Keratinocyte (primary cell): ENCODE measurements around the gene CFAP61. TPM values are rescaled to one million over a fixed set of nuclear protein-coding genes. Genes with fewer than 3 reads are reported as not detected.

Experiments
- DNase-seq: peaks from one replicate; pipeline ENCODE4 v3.0.0-alpha.2; 2011; ENCODE audit warnings: low read depth, missing footprints, low spot score
- FAIRE-seq: peaks from 2 replicates; lab custom pipeline; 2011; peaks lifted over from hg19 to GRCh38; lab: Jason Lieb, UNC
- H2AFZ ChIP-seq: 2 replicates; pipeline ENCODE4 v1.6.0; 2012; ENCODE audit warnings: low read length, control low read depth, inconsistent platforms; ENCODE audit not compliant: control insufficient read depth
- H3K27ac ChIP-seq: 2 replicates; pipeline ENCODE4 v1.5.1; 2011; ENCODE audit warnings: low read length; ENCODE audit not compliant: control insufficient read depth, insufficient read depth
- H3K27me3 ChIP-seq: 3 replicates; pipeline ENCODE4 v1.6.0; 2011; ENCODE audit warnings: low read length; ENCODE audit not compliant: control insufficient read depth, insufficient read depth; ENCODE audit errors: extremely low read depth
- H3K36me3 ChIP-seq, 2 experiments: 2 replicates in 1 of 2; 3 replicates in 1 of 2; pipeline ENCODE4 v1.5.1; 2011; ENCODE audit warnings: low read length in 2 of 2, mild to moderate bottlenecking in 1 of 2; ENCODE audit not compliant: control insufficient read depth in 2 of 2, insufficient read depth in 2 of 2; ENCODE audit errors: extremely low read depth in 1 of 2
- H3K4me1 ChIP-seq: 3 replicates; pipeline ENCODE4 v1.5.1; 2011; ENCODE audit warnings: low read length; ENCODE audit not compliant: control insufficient read depth, insufficient read depth; ENCODE audit errors: extremely low read depth
- H3K4me2 ChIP-seq: 3 replicates; pipeline ENCODE4 v1.6.0; 2011; ENCODE audit warnings: low read depth, low read length; ENCODE audit not compliant: control insufficient read depth, insufficient read depth; ENCODE audit errors: extremely low read depth
- H3K4me3 ChIP-seq, 3 experiments: fragments of 200-600 bp in 1 of 3; sonication (generic) in 1 of 3; 2 replicates in 2 of 3; 3 replicates in 1 of 3; pipeline ENCODE4 v1.5.1; 2011 to 2016; ENCODE audit warnings: low read length in 3 of 3, mild to moderate bottlenecking in 3 of 3, control low read depth in 2 of 3, inconsistent platforms in 1 of 3, low read depth in 1 of 3, mixed read lengths in 1 of 3, mixed run types in 1 of 3, moderate library complexity in 1 of 3; ENCODE audit not compliant: control insufficient read depth in 2 of 3, insufficient read depth in 2 of 3; ENCODE audit errors: extremely low read depth in 1 of 3
- H3K79me2 ChIP-seq: 2 replicates; pipeline ENCODE4 v1.6.0; 2012; ENCODE audit warnings: low read length; ENCODE audit not compliant: control insufficient read depth, insufficient read depth
- H3K9ac ChIP-seq: 3 replicates; pipeline ENCODE4 v1.6.0; 2011; ENCODE audit warnings: low read length; ENCODE audit not compliant: control insufficient read depth, insufficient read depth; ENCODE audit errors: extremely low read depth
- H3K9me1 ChIP-seq: 3 replicates; pipeline ENCODE4 v1.6.0; 2011; ENCODE audit warnings: low read length; ENCODE audit not compliant: control insufficient read depth, insufficient read depth; ENCODE audit errors: extremely low read depth
- H3K9me3 ChIP-seq: 2 replicates; pipeline ENCODE4 v1.5.1; 2012; ENCODE audit warnings: low read depth, low read length; ENCODE audit not compliant: control insufficient read depth
- H4K20me1 ChIP-seq: 3 replicates; pipeline ENCODE4 v1.6.0; 2011; ENCODE audit warnings: low read length; ENCODE audit not compliant: control insufficient read depth, insufficient read depth; ENCODE audit errors: extremely low read depth
- CTCF ChIP-seq, 3 experiments: IDR thresholded peaks in 1 of 3; conservative IDR thresholded peaks in 1 of 3; optimal IDR thresholded peaks in 1 of 3; 2 replicates in 2 of 3; 3 replicates in 1 of 3; pipeline versions ENCODE3 to v1.5.1; 2011; ENCODE audit warnings: low read length in 3 of 3, mild to moderate bottlenecking in 3 of 3, moderate library complexity in 2 of 3, control low read depth in 1 of 3, inconsistent platforms in 1 of 3; ENCODE audit not compliant: insufficient read depth in 2 of 3; ENCODE audit errors: extremely low read depth in 1 of 3
- EZH2 ChIP-seq: IDR thresholded peaks from one replicate; pipeline ENCODE4 v1.6.1; 2012; ENCODE audit warnings: inconsistent platforms, mild to moderate bottlenecking, low read length, moderate library complexity
- dilution Hi-C: fragments of 300-500 bp; cut with MboI; formaldehyde crosslinking; loops from one replicate; pipeline ENCODE4 v1.7.0; 2020; ENCODE audit warnings: low sequenced_read_pairs; ENCODE audit not compliant: extremely low pct_ligation_motif_present
- polyA plus RNA-seq, 5 experiments: library from polyadenylated mRNA; depleted of rRNA in 3 of 5; stranded (reverse) in 3 of 5; stranded (forward) in 1 of 5; unstranded in 1 of 5; fragments of >200 nt; gene quantifications; 1 replicate in 1 of 5; 2 replicates in 3 of 5; 3 replicates in 1 of 5; pipeline versions ENCODE4 v1.2.1 to v1.2.3, GENCODE V29; 2011 to 2012; ENCODE audit warnings: missing spikeins in 2 of 5, low read depth in 1 of 5, low replicate concordance in 1 of 5

Gene CFAP61
- polyA plus RNA-seq, 1 donor (not counting 4 experiments of a cell fraction or from before 2014, with no cell fraction given), result 0.25 TPM

DNA sequence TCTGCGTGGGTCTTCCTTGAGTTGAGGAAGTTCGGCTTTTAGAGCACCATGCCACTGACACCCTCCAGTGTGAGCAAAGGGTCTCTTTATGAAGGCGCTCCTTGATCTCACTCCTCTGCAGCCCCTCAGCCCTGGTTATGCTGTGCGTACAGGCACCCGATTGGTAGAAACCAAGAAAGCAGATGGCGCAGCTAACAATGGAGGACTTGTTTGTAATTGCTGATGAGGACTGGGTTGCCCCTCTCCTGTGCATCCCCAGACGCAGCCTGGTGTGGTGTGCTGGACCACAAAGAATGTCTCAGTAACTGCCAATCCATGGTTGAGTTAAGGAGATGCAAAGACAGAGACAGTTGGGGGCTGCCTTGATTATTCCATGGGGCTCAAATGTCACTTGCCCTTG is 345.8 kb downstream of the CFAP61 start:
- Histone ChIP-seq H4K20me1 (no peaks in the 10 kb centered on the region), H3K79me2 (no peaks in the 10 kb centered on the region), H3K4me2 (no peak overlapping the region), H3K9me3 (no peaks in the 10 kb centered on the region), H3K27me3 (no peaks in the 10 kb centered on the region), H3K9ac (no peak overlapping the region), H3K9me1 (no peaks in the 10 kb centered on the region), H3K36me3 (no peaks in the 10 kb centered on the region), H3K4me3 (no peak overlapping the region), H3K27ac (no peak overlapping the region), H3K4me1 (no peaks in the 10 kb centered on the region), H2AFZ (no peak overlapping the region)
- DNase-seq, result no peak
- dilution Hi-C loops, result no loop called here
- TF ChIP-seq EZH2, result no peak
- TF ChIP-seq CTCF (optimal IDR thresholded peaks at IDR 0.05 in 1 of 3, IDR thresholded peaks at IDR 0.05 in 1 of 3, conservative IDR thresholded peaks at IDR 0.05 in 1 of 3; ENCODE audit: extremely low read depth in 1 of 3, insufficient read depth in 2 of 3, low read length in 3 of 3), result no peak
- FAIRE-seq, result no peak

- Histone ChIP-seq H3K9me3 (no peaks in the 10 kb centered on the region), H3K79me2 (no peaks in the 10 kb centered on the region), H3K4me2 (no peak overlapping the region), H3K27ac (no peak overlapping the region), H3K4me3 (no peak overlapping the region), H3K9me1 (no peaks in the 10 kb centered on the region), H2AFZ (no peak overlapping the region), H4K20me1 (no peaks in the 10 kb centered on the region), H3K36me3 (no peaks in the 10 kb centered on the region), H3K27me3 (no peaks in the 10 kb centered on the region), H3K4me1 (no peaks in the 10 kb centered on the region), H3K9ac (no peak overlapping the region)
- DNase-seq, result no peak
- no peak for FAIRE-seq
- dilution Hi-C loops, result no loop called here
- TF ChIP-seq EZH2, result no peak
- TF ChIP-seq CTCF (optimal IDR thresholded peaks at IDR 0.05 in 1 of 3, IDR thresholded peaks at IDR 0.05 in 1 of 3, conservative IDR thresholded peaks at IDR 0.05 in 1 of 3; ENCODE audit: extremely low read depth in 1 of 3, insufficient read depth in 2 of 3, low read length in 3 of 3), result no peak
Observed at GRCh38 chr20:20399531-20400500, 347.5 kb downstream of the CFAP61 start.
